COLO668 (cell line): ENCODE measurements around the gene LSM8.
"Not testable (repeated sequence)": the region's sequence is repeated elsewhere in the genome, so short reads cannot be mapped to it uniquely, and the experiment has no call there.

Experiments used
- DNase-seq: peaks from one replicate; lab custom pipeline; 2025; ENCODE audit not compliant: unreplicated experiment; lab: John Stamatoyannopoulos, UW

Gene LSM8

DNA sequence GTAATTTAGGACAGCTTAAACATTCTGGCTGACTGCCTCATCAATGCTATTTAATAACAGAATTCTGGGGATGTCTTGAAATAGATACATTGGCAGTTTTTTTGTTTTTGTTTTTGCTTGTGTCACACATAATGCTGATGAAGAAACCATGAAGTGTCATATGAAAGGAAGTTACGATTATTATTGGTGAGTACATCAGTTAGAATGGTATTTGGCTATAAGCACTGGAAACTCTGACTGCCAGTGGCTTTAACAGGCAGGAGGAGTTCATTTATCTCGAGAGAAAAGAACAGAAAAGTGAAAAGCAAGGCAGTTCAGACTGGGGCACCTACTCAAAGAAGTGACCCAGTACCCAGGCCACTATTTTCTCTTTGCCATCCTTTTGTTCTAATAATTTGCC, 18.1 kb downstream of the LSM8 start:
- no peak for DNase-seq

DNA sequence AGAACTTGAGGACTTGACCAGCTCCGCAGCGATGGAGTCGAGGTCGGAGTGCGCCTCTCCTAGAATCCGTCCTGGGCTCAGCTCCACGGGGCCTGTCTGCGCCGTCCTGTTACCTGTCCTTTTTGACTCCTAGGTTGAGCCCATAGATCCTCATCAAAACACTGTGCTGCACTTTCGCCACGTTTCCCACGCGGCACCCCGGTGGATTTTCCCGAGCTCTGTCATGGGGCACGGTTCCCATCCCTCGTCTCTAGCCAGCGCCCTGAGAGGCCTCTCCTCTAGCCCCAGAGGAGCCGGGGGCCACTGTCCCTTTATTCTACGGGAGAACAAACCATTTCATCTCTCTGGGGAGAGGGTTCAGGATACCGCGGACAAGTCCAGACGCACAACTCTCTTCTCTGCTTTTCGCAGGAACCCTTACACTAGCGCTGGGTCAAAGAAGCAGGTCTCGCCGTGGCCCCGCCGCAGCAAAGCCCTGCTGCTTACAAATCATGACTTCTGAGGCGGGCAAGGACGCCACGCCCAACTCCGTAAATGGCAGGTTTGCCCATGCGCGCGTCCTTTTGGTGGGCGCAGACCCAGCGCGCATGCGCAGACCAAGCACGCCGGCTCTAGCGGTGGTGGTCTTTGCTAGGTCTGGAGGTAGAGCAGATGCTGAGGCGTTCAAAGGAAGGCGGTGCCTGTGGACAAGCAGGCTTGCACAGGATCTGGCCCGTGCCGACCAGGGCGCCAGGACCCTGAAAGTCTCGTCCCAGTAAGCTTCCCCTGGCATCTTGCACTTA, 30.3 kb downstream of the LSM8 start:
- DNase-seq: peak; percentile 22

DNA sequence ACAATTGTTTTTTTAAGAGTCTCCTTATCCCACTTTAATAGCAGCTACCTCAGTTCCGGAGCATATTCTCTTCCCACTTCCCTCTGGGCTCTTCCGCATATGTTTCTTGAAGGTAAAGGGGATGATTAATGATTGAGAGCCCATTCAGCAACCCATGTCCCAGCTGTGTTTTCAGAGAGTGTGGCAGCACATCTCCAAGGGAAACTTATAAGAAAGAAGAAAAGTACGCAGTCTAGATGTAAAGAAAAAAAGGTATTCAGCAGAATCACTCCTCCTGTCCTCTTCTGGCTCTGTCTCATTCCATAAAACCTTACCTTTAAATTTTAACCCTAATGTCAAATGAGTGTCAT, 30.8 kb downstream of the LSM8 start:
- DNase-seq: no peak

DNA sequence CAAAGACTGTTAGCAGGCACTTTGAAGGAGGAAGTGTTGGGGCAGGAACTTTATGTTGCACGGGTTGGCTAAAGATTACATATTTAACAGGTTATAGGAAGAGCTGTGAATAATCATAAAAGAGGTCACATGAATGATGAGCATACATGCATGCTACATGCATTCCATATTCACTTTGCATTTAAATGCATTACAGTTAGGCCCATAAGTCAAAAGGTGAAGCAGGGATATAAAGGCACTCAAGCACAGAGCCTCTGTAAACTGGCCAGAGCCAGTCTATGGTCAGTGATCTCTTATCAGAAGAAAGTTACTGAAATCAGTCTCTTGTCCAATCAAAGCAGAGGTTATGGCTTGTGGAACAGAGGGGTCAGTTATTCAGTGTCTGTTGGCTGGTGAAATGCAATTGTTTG, 33.3 kb downstream of the LSM8 start:
- no peak for DNase-seq

DNA sequence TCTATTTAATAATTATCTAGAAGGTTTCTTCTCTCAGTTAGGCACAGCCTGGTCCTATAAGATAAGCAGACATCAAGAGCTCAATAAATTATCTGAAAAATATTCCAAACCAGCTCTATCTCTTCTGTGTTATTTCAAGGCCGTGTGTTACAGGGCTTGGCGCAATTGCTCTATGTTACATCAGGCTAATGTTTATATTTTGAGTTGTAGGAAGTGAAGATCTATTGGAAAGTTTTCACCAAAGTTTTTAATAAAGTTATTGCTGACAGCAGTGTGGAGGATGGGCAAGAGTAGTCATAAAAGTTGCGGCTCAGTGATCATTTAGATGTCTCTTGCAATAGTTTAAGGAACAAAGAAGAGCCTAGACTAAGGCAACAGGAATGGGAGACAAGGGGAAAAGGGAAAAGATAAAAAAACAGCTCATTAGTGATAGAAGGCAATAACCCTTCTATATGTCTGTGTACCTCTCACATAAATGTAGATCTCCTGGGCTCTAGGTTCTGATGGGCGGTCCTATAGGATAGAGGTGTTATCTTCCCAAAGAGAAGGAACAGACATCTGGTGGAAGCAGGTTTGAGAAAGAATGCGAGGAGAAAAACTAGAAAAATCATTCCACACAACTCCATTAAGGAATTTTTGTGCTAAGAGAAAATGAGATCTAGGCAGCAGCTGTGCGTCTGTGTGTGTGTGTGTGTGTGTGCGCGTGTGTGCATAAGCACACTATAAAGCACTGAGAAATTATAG, 34.6 kb downstream of the LSM8 start:
- no peak for DNase-seq

DNA sequence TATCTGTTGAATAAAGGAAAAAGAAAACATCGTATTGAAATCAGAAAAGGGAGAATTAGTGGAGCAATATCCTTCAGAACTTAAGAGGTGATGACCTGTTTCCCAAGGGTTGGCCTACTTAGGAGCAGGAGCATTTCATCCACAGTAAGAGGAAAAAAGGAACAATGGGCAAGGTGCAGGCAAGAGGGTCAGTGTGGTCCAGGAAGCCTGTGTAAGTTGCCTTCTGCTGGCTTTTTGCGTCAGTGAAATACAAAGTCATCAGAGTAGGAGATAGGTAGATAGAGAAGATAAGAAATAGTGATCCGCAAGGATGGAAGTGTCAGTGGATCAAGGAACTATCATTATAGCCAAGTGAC, 35.2 kb downstream of the LSM8 start:
- no peak for DNase-seq

DNA sequence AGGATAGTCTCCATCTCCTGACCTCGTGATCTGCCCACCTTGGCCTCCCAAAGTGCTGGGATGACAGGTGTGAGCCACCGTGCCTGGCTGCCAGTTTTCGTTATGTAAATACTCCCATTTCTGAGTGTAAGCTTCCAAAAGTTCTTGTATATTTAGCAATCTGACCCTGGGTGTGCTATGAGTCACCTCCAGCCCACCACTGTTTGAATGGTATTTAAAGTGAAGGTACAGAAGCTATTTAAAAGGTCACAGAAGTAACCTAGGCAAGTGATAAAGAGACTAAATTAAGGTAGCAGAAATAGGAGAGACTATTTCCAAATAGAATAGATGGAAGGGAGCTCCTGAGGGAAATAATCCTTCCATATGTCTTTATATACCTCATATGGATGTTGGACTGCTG, 36.6 kb downstream of the LSM8 start:
- DNase-seq: no peak

DNA sequence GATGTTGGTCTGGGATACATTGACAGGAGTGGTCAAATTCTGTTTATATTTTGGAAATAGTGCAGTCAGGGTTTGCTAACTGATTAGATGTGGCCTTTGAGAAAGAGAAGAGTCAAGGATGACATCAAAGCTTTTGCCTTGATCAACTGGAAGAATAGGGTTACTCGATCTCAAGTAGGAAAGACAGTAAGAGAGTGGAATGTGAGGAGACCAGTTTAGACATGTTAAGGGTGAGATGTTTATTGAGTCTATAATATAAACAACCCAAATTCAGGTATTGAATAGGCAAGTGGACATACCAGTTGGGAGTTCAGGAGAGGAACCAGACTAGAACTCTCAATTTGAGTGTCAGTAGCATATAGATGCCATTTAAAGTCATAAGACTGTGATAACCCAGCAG, 38.6 kb downstream of the LSM8 start:
- no peak for DNase-seq

DNA sequence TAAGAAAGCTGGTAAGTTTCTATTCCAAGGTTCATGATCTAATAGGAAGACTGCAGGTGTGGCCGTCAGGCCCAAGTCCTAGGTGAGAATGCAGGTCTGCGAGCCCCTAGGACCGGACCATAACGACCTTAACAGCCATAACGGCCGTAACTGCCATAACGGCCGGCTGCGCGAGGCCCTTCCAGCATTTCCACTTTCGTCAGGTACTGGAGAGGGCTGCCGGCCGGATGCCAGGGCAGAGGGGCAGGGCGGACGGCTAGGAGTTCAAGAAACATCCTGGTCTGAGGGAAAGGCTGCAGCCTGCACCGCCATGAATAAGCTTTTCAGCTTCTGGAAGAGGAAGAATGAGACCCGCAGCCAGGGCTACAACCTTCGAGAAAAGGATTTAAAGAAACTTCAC, 40.6 kb downstream of the LSM8 start, which contains the start of gene ANKRD7:
Gene ANKRD7 (plus strand): TSS at position 184 of the 400 bp plus-strand sequence. CDS start 127 bp downstream, at position 311.
- no peak for DNase-seq

DNA sequence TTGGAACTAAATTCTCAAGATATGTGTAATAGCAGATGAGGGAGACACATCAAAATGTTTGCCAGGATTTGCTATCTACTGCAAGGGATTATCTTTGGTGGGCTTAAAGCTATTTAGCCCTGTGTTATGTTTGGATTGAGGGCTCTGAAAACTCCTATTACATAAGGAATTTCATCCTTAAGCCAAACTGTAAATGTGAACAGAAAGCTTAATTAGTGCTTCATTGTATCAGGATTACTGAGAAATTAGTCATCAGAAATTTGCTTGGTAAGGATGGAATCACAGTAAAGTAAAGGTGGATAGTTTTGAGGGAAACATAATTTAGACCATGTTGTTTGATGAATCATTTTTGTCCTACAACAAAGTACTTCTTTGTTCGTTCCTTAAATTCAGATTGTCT, 48.9 kb downstream of the LSM8 start:
- no peak for DNase-seq

DNA sequence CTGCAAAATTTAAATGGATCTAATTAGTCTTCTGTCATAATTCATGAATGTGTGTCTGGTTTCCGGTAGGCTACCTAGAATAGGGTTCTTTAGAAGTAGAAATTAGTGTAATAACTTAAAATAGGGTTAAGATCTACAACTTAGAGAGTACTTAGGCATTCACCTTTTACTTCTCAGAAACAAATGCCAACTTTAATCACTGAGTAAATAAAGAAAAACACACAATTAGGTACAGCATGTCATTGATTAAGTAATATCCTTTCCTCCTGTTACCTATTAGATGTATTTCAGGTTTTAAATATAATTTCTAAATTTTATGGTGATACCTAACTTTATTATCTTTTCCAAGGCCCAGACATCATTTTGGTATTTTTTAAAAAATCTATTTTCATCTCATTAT, 49.8 kb downstream of the LSM8 start:
- no peak for DNase-seq

DNA sequence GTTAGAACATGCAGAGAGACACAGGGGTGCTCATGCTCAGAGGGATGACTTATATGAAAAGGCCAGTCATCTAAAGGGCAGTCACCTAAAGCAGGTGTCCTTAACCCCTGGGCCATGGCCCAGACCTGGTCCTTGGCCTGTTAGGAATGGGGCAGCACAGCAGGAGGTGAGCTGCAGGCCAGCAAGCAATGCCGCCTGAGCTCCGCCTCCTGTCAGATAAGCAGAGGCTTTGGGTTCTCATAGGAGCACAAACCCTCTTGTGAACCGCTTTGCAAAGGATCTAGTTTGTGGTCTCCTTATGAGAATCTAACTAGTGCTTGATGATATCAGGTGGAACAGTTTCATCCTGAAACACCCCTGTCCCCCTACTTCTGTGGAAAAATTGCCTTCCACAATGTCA, 55.0 kb downstream of the LSM8 start:
- no peak for DNase-seq

DNA sequence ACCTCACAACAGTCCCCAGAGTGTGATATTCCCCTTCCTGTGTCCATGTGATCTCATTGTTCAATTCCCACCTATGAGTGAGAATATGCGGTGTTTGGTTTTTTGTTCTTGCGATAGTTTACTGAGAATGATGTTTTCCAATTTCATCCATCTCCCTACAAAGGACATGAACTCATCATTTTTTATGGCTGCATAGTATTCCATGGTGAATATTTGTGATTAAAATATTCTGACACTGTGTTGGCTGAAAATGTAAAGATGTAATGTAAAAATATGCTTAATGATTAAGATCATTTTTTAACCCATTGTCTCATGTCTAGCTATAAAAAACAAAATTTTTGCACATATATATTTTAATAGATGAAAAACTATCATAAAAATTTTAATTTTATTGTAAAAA, 56.4 kb downstream of the LSM8 start:
- not testable (repeated sequence) for DNase-seq
